Duodenal mucosa (tissue), 2 donors: Measurements from ENCODE around the gene SMIM29.

ENCODE experiments used
- H3K27ac ChIP-seq: one replicate; pipeline ENCODE4 v1.7.0; 2013; ENCODE audit warnings: low read depth, low read length
- H3K27me3 ChIP-seq, 2 donors: one replicate each; pipeline ENCODE4 v1.7.0; 2013; ENCODE audit warnings: low read length in 2 of 2, control low read depth in 1 of 2; ENCODE audit not compliant: insufficient read depth in 2 of 2, control insufficient read depth in 1 of 2
- H3K36me3 ChIP-seq, 2 donors: one replicate each; pipeline ENCODE4 v1.7.0; 2013; ENCODE audit warnings: low read length in 2 of 2, control low read depth in 1 of 2; ENCODE audit not compliant: insufficient read depth in 2 of 2, control insufficient read depth in 1 of 2
- H3K4me1 ChIP-seq, 2 donors: one replicate each; pipeline ENCODE4 v1.7.0; 2013; ENCODE audit warnings: low read length in 2 of 2, control low read depth in 1 of 2; ENCODE audit not compliant: insufficient read depth in 2 of 2, control insufficient read depth in 1 of 2
- H3K4me3 ChIP-seq, 2 donors: one replicate each; pipeline ENCODE4 v1.7.0; 2013; ENCODE audit warnings: low read length in 2 of 2, low read depth in 1 of 2
- H3K9ac ChIP-seq, 2 donors: one replicate each; pipeline ENCODE4 v1.7.0; 2013; ENCODE audit warnings: low read length in 2 of 2, low read depth in 1 of 2
- H3K9me3 ChIP-seq, 2 donors: one replicate each; pipeline ENCODE4 v1.7.0; 2013; ENCODE audit warnings: low read length in 2 of 2, control low read depth in 1 of 2; ENCODE audit not compliant: control insufficient read depth in 1 of 2

The SMIM29 gene

DNA sequence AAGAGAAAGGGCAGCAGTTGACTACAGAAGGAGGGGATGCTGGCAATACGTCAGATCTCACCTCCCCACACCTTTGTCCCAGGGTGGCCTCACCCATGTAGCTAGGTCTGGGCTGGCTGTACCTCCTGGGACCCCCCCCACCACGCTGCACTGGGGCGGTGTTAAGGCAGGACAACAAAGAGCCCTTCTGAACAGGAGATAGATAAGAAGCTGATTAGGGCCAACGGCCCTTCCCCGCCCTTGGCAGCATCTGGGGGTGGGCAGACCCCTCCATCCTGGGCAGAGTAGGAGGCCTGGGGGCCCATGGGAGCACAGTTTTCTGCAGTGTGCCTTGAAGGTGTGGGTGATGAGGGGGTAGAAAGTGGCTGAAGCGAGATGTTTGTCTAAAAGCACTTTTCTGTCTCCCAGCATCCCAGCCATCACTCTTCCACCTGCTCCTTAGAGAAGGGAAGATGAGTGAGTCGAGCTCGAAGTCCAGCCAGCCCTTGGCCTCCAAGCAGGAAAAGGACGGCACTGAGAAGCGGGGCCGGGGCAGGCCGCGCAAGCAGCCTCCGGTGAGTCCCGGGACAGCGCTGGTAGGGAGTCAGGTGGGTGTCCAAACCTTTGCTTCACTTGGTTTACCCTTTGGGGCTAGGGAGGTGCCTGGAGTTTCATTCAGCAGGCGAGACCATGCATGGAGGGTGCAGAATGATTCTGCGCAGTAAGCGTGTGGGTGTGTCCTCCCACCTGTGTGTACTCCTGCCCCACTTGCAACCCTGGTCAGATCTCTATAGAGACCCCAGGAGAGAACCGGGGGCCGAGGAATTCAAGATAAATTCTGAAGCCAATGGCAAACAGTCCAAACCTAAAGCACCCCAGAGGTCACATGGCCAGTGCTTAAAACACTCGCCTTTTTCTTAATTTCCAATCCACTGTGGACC lies 8.2 kb downstream of the SMIM29 start:
- Histone ChIP-seq H3K9me3 (no peaks in the 10 kb centered on the region), H3K4me3 (no peak overlapping the region), H3K36me3 (peaks cover 26 to 32% of the 10 kb centered on the region in 2 donors), H3K4me1 (peaks cover 35 to 41% of the 10 kb centered on the region in 2 donors), H3K27me3 (no peaks in the 10 kb centered on the region), H3K27ac (no peak overlapping the region), H3K9ac (peak overlapping the region in 1 of 2 donors; percentile 45)

GRCh38 chr6:34239893-34240292 lies 8.9 kb downstream of the SMIM29 start:
- H3K9ac ChIP-seq = peak overlapping the region; percentile 26 to 45
- H3K36me3 ChIP-seq = peaks cover 26 to 32% of the 10 kb centered on the region in 2 donors
- no peak overlapping the region for H3K27ac ChIP-seq
- no peak overlapping the region for H3K4me3 ChIP-seq
- H3K4me1 ChIP-seq = peaks cover 35 to 41% of the 10 kb centered on the region in 2 donors
- H3K9me3 ChIP-seq = no peaks in the 10 kb centered on the region
- no peaks in the 10 kb centered on the region for H3K27me3 ChIP-seq

GRCh38 chr6:34239500-34239825 lies 9.3 kb downstream of the SMIM29 start:
- Histone ChIP-seq H3K36me3 (peaks cover 26 to 32% of the 10 kb centered on the region in 2 donors), H3K9ac (peak overlapping the region; percentile 26 to 45), H3K9me3 (no peaks in the 10 kb centered on the region), H3K4me3 (peak overlapping the region in 1 of 2 donors; percentile 14), H3K27ac (no peak overlapping the region), H3K4me1 (peaks cover 33 to 41% of the 10 kb centered on the region in 2 donors), H3K27me3 (no peaks in the 10 kb centered on the region)

DNA sequence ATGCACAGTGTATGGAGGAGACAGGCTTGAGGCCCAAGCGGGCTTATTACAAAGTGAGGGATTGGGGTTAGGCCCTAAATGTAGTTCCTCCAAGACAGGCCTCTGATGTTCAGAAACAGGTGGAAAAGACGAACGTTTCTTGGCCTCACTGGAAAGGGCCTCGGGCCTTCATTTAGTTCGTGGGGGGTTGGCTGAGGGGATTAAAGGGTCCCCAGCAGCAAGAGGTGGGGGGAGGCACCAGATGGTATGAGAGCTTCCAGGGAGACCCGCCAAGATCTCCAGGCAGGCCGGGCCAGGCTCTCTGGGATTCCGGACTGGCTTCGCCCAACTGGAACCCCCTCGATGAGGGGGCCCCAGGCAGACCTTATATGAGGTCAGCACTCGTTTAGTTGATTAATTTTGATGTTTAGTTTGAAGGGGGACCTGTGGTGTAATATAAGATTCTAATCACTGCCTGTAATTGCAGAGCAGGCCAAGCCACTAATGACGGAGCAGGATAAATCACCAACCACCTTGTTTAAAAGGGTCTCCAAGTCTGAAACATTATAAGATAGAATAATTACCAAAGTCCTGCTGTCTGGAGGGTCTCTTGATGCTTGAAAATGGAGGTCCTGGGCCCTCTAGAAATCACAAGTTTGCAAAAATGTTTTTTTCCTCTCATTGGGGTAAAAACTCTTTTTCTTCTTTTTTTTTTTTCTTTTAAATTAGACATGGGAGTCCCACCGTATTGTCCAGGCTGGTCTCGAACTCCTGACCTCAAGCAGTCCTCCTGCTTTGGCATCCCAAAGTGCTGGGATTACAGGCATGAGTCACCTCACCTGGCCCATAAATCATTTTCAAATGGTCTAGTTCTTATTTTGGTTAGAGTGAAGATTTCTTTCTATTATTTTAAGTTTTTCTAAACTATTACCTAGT lies 10.0 kb downstream of the SMIM29 start:
- Histone ChIP-seq H3K4me3 (peak overlapping the region; percentile 73 to 80), H3K9me3 (no peaks in the 10 kb centered on the region), H3K27ac (no peak overlapping the region), H3K36me3 (peaks cover 26 to 31% of the 10 kb centered on the region in 2 donors), H3K27me3 (no peaks in the 10 kb centered on the region), H3K9ac (peak overlapping the region; percentile 65 to 74), H3K4me1 (peaks cover 29 to 34% of the 10 kb centered on the region in 2 donors)

DNA sequence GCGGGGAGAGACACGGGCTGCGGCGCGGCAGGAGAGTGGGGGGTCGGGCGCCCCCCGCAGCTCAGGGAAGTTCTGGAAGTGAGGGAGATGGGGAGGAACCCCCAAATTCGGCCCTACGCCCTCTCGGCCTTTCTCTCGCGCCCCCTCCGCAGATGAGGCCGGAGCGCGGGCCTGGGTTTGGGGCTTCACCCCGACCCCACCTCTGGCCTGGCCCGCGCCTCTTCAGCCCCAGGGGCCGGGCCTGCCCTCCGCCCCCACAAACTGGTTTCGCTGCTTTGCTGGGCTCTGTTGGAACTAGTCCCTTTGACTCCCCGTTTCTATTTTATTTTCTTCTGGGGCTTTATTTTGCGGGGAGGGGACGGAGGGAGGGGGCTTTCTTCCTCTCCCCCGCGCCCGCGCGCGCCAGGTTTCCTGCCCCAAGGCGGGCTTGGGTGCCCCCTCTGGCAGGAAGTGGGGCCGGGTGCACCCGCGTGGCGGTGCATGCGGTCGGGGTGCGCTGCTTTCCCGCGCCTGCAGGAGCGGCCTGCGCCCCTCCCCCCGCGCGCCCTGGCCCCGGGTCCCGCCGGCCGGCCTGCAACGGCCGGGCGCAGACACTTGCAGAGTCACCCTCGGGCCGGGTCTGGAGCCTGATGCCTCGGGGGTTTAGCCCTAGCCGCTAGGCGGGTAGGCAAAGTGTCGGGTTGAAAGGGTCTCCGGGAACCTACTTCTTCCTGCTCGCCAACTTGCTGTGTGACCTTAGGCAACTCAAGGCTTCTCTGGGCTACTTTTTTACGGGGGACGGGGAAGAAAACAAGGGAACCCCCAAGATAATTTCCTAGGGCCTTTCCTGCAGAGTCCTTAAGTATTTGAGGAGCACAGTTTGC lies 10.9 kb downstream of the SMIM29 start:
- Histone ChIP-seq H3K4me1 (peaks cover 29 to 30% of the 10 kb centered on the region in 2 donors), H3K4me3 (peak overlapping the region; percentile 73 to 80), H3K27me3 (no peaks in the 10 kb centered on the region), H3K36me3 (peaks cover 19 to 23% of the 10 kb centered on the region in 2 donors), H3K9me3 (no peaks in the 10 kb centered on the region), H3K27ac (no peak overlapping the region), H3K9ac (peak overlapping the region; percentile 65 to 74)

DNA sequence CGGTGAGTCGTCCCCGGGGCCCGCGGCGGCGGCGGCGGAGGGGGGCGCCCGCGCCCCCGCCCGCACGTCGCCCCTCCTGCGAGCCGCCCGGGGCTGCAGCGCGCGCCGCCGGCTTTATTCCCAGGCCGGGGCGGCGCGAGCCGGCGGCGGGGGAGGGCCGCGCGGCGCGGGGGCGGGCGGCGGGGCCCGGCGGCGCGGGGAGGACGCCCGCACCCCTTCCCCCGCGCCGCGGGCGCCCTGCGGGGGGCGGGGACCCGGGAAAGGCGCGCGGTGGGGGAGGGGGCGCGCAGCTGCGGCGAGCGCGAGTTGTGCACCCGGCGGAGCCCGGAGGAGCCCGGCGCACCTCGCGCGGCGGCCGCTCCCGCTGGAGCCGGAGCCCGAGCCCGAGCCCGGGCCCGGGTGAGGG lies 11.5 kb downstream of the SMIM29 start:
- peak overlapping the region; percentile 65 to 74 for H3K9ac ChIP-seq

DNA sequence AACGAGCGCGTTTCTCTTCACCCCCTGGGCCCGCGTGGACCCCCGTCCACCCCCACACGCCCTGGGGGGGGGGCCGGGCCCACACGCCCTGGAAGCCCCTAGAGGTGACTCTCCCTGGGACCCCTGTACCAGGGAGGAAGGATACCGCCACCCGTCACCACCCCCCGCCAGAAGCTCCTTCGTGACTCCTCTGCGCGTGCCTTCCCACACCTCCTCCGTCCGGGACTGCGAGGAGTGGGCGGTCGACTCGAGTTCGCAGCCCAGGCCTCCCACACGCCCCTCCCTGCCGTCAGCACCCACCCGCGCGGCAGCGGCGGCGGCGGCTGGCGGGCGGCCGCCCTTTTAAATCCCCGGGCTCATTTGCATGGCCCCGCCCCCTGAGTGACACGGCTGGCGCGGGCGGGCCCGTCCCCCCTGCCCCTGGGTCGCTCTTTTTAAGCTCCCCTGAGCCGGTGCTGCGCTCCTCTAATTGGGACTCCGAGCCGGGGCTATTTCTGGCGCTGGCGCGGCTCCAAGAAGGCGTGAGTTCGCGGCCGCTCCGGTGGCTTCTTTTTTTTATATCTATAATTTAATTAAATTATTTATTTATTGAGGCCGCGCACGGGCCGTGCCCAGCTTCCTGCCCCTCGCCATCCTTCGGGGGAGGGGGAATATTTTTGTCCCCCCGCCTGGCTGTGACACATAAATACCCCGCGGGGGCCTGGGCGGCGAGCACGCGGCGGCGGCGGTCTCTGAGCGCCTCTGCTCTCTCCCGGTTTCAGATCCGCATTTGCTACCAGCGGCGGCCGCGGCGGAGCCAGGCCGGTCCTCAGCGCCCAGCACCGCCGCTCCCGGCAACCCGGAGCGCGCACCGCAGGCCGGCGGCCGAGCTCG lies 12.1 kb downstream of the SMIM29 start, which contains the start of gene HMGA1:
Gene HMGA1, plus strand, starts transcription at position 431 of the 873 bp plus-strand sequence. CDS start 3,908 bp downstream, outside the sequence.
- Histone ChIP-seq H3K27me3 (no peaks in the 10 kb centered on the region), H3K4me1 (peaks cover 29 to 30% of the 10 kb centered on the region in 2 donors), H3K9ac (peak within 1 kb of the TSS; percentile 81 to 95), H3K4me3 (peak within 1 kb of the TSS; percentile 73 to 80), H3K36me3 (peaks cover 9 to 10% of the 10 kb centered on the region in 2 donors), H3K27ac (peak within 1 kb of the TSS; percentile 96), H3K9me3 (no peaks in the 10 kb centered on the region)

More for the DNA sequence above, 11.5 kb downstream of the SMIM29 start:
- peak overlapping the region; percentile 73 to 80 for H3K4me3 ChIP-seq
- H3K9me3 ChIP-seq = no peaks in the 10 kb centered on the region
- H3K27ac ChIP-seq = no peak overlapping the region
- peaks cover 29 to 30% of the 10 kb centered on the region in 2 donors for H3K4me1 ChIP-seq
- H3K36me3 ChIP-seq = peaks cover 13 to 16% of the 10 kb centered on the region in 2 donors
- H3K27me3 ChIP-seq = no peaks in the 10 kb centered on the region

DNA sequence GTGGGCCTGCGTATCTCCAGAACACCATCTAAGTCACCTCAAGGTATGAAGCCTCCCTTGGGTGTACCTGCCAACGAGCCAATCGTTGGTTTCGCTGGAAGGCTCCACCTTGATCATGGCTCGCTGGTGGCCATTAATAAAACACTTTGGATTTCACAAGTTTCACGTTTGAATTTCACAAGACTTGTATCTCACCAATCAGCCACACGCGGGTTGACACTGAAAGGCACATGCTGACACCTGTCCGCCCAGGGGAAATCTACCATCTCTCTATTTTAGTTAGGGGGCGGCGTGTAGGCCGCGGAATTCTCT lies 12.7 kb downstream of the SMIM29 start:
- no peaks in the 10 kb centered on the region for H3K9me3 ChIP-seq
- peak overlapping the region; percentile 81 to 95 for H3K9ac ChIP-seq
- peak overlapping the region; percentile 96 for H3K27ac ChIP-seq
- no peaks in the 10 kb centered on the region for H3K27me3 ChIP-seq
- H3K4me1 ChIP-seq = peaks cover 29 to 30% of the 10 kb centered on the region in 2 donors
- H3K4me3 ChIP-seq = peak overlapping the region; percentile 73 to 80
- H3K36me3 ChIP-seq = peaks cover 3 to 4% of the 10 kb centered on the region in 2 donors
